Activated naive CD4-positive, alpha-beta T cell treated with anti-CD3 and anti-CD28 coated beads, Interleukin-2, amount 10 ng/mL, durations not matched to agents 7 days and 5 days (primary cell): Measurements from ENCODE around the gene NPHP3.
"Not testable (repeated sequence)": the region's sequence is repeated elsewhere in the genome, so short reads cannot be mapped to it uniquely, and the experiment has no call there.

Experiments
- CTCF ChIA-PET: fragments of 350-600 bp; sonication (Branson Sonifier 250); formaldehyde crosslinking; loops from one replicate; lab custom pipeline; 2021; ENCODE audit warnings: antibody characterized with exemption; lab: Charles Lee
- DNase-seq: peaks from one replicate; pipeline ENCODE4 v3.0.0-alpha.2; 2020
- H3K27ac Mint-ChIP-seq: one replicate; pipeline ENCODE4 v1.8.0; 2021; ENCODE audit warnings: mild to moderate bottlenecking, moderate library complexity, mixed read lengths
- H3K27me3 Mint-ChIP-seq: one replicate; pipeline ENCODE4 v1.8.0; 2021; ENCODE audit warnings: mild to moderate bottlenecking, mixed read lengths
- H3K36me3 Mint-ChIP-seq: one replicate; pipeline ENCODE4 v1.8.0; 2021; ENCODE audit warnings: mixed read lengths
- H3K4me1 Mint-ChIP-seq: one replicate; pipeline ENCODE4 v1.8.0; 2021; ENCODE audit warnings: mixed read lengths
- H3K4me3 Mint-ChIP-seq: one replicate; pipeline ENCODE4 v1.8.0; 2021; ENCODE audit warnings: mild to moderate bottlenecking, moderate library complexity, mixed read lengths
- H3K9me3 Mint-ChIP-seq: one replicate; pipeline ENCODE4 v1.8.0; 2021; ENCODE audit warnings: mixed read lengths

Gene NPHP3

GRCh38 chr3:132722165-132723023 is at the start of gene NPHP3:
NPHP3 (minus strand) TSS chr3:132722409; CDS start chr3:132722355, 54 bp downstream.
- Mint-ChIP-seq H3K27ac (peak within 1 kb of the TSS; percentile 89), H3K27me3 (no peaks in the 10 kb centered on the region), H3K4me1 (peaks cover 31% of the 10 kb centered on the region), H3K4me3 (peak within 1 kb of the TSS; percentile 92), H3K36me3 (peaks cover 13% of the 10 kb centered on the region), H3K9me3 (no peaks in the 10 kb centered on the region)
- DNase-seq = peak; percentile 97
- CTCF ChIA-PET = interaction anchor here (1.1 kb wide), 1 partner anchor 701 kb away, joined by 3 read pairs; no protein-coding TSS in a partner anchor

GRCh38 chr3:132758740-132759139 is 36.5 kb upstream of the NPHP3 start:
- DNase-seq = no peak
- H3K4me3 Mint-ChIP-seq = no peak overlapping the region
- no peaks in the 10 kb centered on the region for H3K27me3 Mint-ChIP-seq
- CTCF ChIA-PET = no interaction called here
- H3K36me3 Mint-ChIP-seq = no peaks in the 10 kb centered on the region
- H3K4me1 Mint-ChIP-seq = peaks cover 5% of the 10 kb centered on the region
- H3K9me3 Mint-ChIP-seq = no peaks in the 10 kb centered on the region
- H3K27ac Mint-ChIP-seq = no peak overlapping the region

DNA sequence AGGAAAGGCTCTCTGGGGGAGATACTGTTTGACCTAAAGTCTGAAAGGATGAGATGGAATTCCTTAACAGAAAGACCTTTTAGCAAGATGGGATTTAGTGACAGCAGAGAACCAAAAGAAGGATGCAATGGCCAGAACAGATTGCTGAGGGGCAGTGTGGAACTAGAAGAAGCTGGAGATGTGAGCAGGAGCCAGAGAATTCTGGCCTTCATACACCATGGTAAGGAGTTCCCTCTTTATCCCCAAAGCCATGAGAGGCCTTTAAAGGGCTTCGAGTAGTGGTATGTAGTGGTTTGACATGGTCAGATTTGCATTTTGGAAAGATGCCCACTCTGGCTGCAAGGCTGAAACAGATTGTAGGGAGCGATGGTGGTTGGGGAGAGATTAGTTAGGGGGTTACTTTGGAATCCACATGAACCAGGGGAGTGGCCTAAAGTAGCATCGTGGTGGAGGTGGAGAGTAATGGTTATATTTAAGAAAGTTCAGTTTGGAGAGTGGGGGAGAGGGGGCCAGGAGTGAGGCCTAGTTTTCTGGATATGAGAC is 34.0 kb upstream of the NPHP3 start:
- no peak overlapping the region for H3K27ac Mint-ChIP-seq
- peaks cover 5% of the 10 kb centered on the region for H3K4me1 Mint-ChIP-seq
- no peak overlapping the region for H3K4me3 Mint-ChIP-seq
- CTCF ChIA-PET = no interaction called here
- H3K36me3 Mint-ChIP-seq = no peaks in the 10 kb centered on the region
- peaks cover 4% of the 10 kb centered on the region for H3K27me3 Mint-ChIP-seq
- DNase-seq = no peak
- no peaks in the 10 kb centered on the region for H3K9me3 Mint-ChIP-seq

GRCh38 chr3:132753946-132754345 is 31.7 kb upstream of the NPHP3 start:
- CTCF ChIA-PET = no interaction called here
- no peaks in the 10 kb centered on the region for H3K9me3 Mint-ChIP-seq
- H3K27ac Mint-ChIP-seq = no peak overlapping the region
- H3K4me1 Mint-ChIP-seq = peaks cover 5% of the 10 kb centered on the region
- DNase-seq = no peak
- no peaks in the 10 kb centered on the region for H3K36me3 Mint-ChIP-seq
- no peak overlapping the region for H3K4me3 Mint-ChIP-seq
- peaks cover 4% of the 10 kb centered on the region for H3K27me3 Mint-ChIP-seq

GRCh38 chr3:132749786-132750185 is 27.6 kb upstream of the NPHP3 start:
- CTCF ChIA-PET = interaction anchor here (0.7 kb wide), 1 partner anchor 23 kb away, joined by 3 read pairs; no protein-coding TSS in a partner anchor
- Mint-ChIP-seq H3K4me1 (no peaks in the 10 kb centered on the region), H3K4me3 (no peak overlapping the region), H3K27ac (no peak overlapping the region), H3K36me3 (no peaks in the 10 kb centered on the region), H3K27me3 (peaks cover 13% of the 10 kb centered on the region), H3K9me3 (no peaks in the 10 kb centered on the region)
- no peak for DNase-seq

DNA sequence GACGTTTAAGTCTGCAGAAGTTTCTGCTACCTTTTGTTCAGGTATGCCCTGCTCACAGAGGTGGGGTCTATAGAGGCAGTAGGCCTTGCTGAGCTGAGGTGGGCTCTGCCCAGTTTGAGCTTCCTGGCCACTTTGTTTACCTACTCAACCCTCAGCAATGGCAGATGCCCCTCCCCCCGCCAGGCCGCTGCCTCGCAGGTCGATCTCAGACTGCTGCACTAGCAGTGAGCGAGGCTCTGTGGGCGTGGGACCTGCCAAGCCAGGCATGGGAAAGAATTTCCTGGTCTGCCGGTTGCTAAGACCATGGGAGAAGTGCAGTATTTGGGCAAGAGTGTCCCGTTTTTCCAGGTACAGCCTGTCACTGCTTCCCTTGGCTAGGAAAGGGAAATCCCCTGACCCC is 24.5 kb upstream of the NPHP3 start:
- H3K9me3 Mint-ChIP-seq = not testable (repeated sequence)
- CTCF ChIA-PET = interaction anchor here (0.6 kb wide), 1 partner anchor 629 kb away, joined by 3 read pairs; no protein-coding TSS in a partner anchor

GRCh38 chr3:132738314-132738713 is 16.1 kb upstream of the NPHP3 start:
- H3K27ac Mint-ChIP-seq = no peak overlapping the region
- no peaks in the 10 kb centered on the region for H3K36me3 Mint-ChIP-seq
- CTCF ChIA-PET = no interaction called here
- no peaks in the 10 kb centered on the region for H3K9me3 Mint-ChIP-seq
- H3K4me1 Mint-ChIP-seq = no peaks in the 10 kb centered on the region
- H3K4me3 Mint-ChIP-seq = no peak overlapping the region
- no peak for DNase-seq
- H3K27me3 Mint-ChIP-seq = no peaks in the 10 kb centered on the region

More for the DNA sequence above, 24.5 kb upstream of the NPHP3 start:
- not testable (repeated sequence) for H3K27ac Mint-ChIP-seq, H3K27me3 Mint-ChIP-seq, DNase-seq, H3K36me3 Mint-ChIP-seq, H3K4me3 Mint-ChIP-seq, H3K4me1 Mint-ChIP-seq

- no peak for DNase-seq
- Mint-ChIP-seq H3K27me3 (peaks cover 12% of the 10 kb centered on the region), H3K36me3 (no peaks in the 10 kb centered on the region), H3K4me3 (no peak overlapping the region), H3K4me1 (no peaks in the 10 kb centered on the region), H3K9me3 (no peaks in the 10 kb centered on the region), H3K27ac (no peak overlapping the region)
- CTCF ChIA-PET = interaction anchor here (0.6 kb wide), 1 partner anchor 487 kb away, joined by 3 read pairs; no protein-coding TSS in a partner anchor
These were observed 13.4 kb upstream of the NPHP3 start for GRCh38 chr3:132735589-132735988.

DNA sequence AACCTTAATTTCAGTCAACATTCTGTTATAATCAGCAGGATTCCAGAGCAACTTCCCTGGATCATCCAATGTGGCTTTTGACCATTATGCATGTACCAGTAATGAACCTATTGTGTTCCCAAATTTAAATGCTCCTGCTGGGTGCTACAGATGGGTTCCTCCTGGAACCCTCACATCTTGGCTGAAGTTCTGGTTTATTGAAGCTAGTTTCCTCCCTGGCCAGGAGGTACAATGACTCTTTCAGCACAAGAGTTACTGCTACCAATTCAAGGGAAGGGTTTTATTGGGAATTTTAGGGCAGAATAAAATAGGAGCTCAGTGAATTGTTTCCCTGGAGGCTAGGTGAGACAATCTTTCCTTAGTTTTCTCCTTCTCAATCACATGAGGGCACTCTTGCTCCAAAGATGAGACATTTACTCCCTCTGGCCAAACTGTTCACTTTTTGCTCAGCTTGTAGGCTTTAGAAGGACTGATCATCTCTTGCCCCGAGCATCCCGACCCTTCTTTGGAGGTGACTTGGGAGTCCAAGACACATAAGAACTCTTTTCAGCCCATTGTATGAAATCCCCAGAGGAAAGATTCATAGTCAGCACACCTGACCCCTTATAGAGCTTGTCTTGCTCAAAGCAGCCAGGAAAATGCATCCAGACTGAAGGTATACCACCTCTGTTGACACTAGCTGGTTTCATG is 8.8 kb upstream of the NPHP3 start:
- Mint-ChIP-seq H3K27me3 (peaks cover 23% of the 10 kb centered on the region), H3K36me3 (no peaks in the 10 kb centered on the region)
- no peak for DNase-seq

DNA sequence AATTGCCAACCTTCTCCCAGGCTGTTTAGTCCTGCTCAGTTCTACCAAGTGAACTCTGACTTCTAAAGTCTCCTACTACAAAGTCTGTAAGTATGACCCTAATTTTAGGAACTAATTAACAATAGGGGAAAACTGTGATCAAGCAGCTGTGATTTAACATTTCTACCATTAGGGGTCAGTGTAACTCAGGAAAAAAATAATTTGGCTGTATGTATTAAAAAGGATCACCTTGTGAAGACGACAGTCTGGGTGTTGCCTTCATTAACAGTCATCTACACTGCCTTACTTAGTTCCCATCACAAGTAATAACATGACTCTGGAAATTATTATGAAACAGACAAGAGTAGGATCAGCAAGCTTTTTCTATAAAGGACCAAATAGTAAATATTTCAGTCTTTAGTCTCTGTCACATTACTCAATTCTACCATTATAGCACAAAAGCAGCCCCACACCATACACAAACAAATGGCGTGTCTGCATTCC is 4.2 kb upstream of the NPHP3 start:
- CTCF ChIA-PET = interaction anchor here (0.6 to 2.2 kb wide), 17 partner anchors 11 to 1203 kb away, joined by 3 to 16 read pairs (median 4); no protein-coding TSS in a partner anchor
- Mint-ChIP-seq H3K9me3 (no peaks in the 10 kb centered on the region), H3K4me3 (no peak overlapping the region), H3K27me3 (peaks cover 18% of the 10 kb centered on the region), H3K27ac (no peak overlapping the region), H3K4me1 (peaks cover 12% of the 10 kb centered on the region), H3K36me3 (no peaks in the 10 kb centered on the region)
- no peak for DNase-seq

More for the DNA sequence above, 8.8 kb upstream of the NPHP3 start:
- no peaks in the 10 kb centered on the region for H3K4me1 Mint-ChIP-seq
- CTCF ChIA-PET = interaction anchor here (0.7 to 2.1 kb wide), 11 partner anchors 49 to 696 kb away, joined by 3 to 12 read pairs (median 3); no protein-coding TSS in a partner anchor
- H3K27ac Mint-ChIP-seq = no peak overlapping the region
- H3K4me3 Mint-ChIP-seq = no peak overlapping the region
- H3K9me3 Mint-ChIP-seq = no peaks in the 10 kb centered on the region

DNA sequence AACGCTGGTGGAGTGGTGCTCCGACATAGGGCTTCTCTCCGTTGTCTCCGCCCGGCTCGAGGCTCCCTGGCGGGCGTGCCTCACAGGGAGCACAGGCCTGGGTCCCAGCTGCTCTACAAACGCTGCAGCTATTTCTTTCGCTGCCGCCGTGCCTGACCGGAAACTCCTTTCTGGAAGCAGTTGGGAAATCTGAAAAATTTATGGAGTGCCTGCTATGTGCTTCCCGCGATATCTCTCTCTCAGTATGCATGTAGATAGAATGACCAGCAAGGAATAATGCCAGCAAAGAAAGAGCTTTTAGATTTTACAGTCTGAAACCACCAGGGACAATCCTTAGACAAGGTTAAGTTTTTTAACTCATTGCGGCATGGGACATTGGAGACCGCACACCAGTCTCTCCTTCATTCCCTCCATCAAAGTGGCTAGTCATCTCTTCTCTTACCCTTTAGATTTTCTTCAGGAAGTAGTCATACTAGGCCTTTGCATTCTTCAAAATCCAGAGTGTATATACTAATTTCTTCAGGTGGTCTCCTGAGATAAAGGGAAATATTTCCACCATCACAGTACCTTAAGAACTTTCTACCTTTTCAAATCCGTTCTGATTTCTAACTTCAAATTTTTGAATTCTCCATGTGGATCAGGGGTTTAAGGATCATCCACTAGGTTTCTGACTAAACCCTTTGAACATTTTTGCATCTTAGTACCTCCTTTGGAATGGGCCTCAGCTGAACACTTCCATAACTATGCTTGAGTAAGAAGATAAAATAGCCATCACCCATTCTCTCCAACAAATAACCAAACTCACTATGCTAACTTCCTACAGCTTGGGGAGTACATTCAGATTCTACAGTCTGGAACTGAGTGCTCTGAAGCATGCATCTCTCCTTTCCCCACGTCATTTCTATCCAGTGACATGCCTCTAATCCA is 1.1 kb upstream of the NPHP3 start:
- H3K27me3 Mint-ChIP-seq = peaks cover 8% of the 10 kb centered on the region
- peak overlapping the region; percentile 92 for H3K4me3 Mint-ChIP-seq
- no peaks in the 10 kb centered on the region for H3K9me3 Mint-ChIP-seq
- H3K36me3 Mint-ChIP-seq = peaks cover 12% of the 10 kb centered on the region
- CTCF ChIA-PET = interaction anchor here (0.6 to 1.1 kb wide), 3 partner anchors 64 to 701 kb away, joined by 3 to 4 read pairs (median 3); no protein-coding TSS in a partner anchor
- DNase-seq = no peak
- peak overlapping the region; percentile 60 for H3K27ac Mint-ChIP-seq
- H3K4me1 Mint-ChIP-seq = peaks cover 31% of the 10 kb centered on the region

- peaks cover 14% of the 10 kb centered on the region for H3K36me3 Mint-ChIP-seq
- no peaks in the 10 kb centered on the region for H3K9me3 Mint-ChIP-seq
- H3K27ac Mint-ChIP-seq = peak overlapping the region; percentile 89
- H3K27me3 Mint-ChIP-seq = no peaks in the 10 kb centered on the region
- CTCF ChIA-PET = no interaction called here
- H3K4me1 Mint-ChIP-seq = peaks cover 31% of the 10 kb centered on the region
- H3K4me3 Mint-ChIP-seq = peak overlapping the region; percentile 92
- no peak for DNase-seq
These were observed 587 bp downstream of the NPHP3 start for GRCh38 chr3:132721479-132722164.

- Mint-ChIP-seq H3K9me3 (no peaks in the 10 kb centered on the region), H3K27ac (no peak overlapping the region), H3K27me3 (no peaks in the 10 kb centered on the region), H3K4me1 (peaks cover 31% of the 10 kb centered on the region), H3K36me3 (peaks cover 21% of the 10 kb centered on the region), H3K4me3 (peak overlapping the region; percentile 92)
- no peak for DNase-seq
- CTCF ChIA-PET = no interaction called here
These were observed 2.0 kb downstream of the NPHP3 start for GRCh38 chr3:132720228-132720627.
